SK-N-SH (cell line): ENCODE measurements around the gene IRX2. TPM values are rescaled to one million over a fixed set of nuclear protein-coding genes. Genes with fewer than 3 reads are reported as not detected.

Experiments
- CTCF ChIA-PET: fragments of 300-600, 350-600 bp; formaldehyde crosslinking; extraction: SDS; loops from one replicate; lab custom pipeline; 2021; lab: Yijun Ruan, JAX
- POLR2A ChIA-PET: fragments of 350-600 bp; sonication (Branson Sonifier 250); formaldehyde crosslinking; extraction: SDS; loops from one replicate; lab custom pipeline; 2020; ENCODE audit warnings: antibody characterized with exemption, inconsistent platforms; lab: Yijun Ruan, JAX
- DNase-seq: peaks from one replicate; pipeline ENCODE4 v3.0.0; 2012
- H2AFZ ChIP-seq: fragments of 200-600 bp; sonication (generic); 2 replicates; pipeline ENCODE4 v1.8.1; 2016; ENCODE audit warnings: antibody characterized with exemption, mild to moderate bottlenecking, low read depth
- H3F3A ChIP-seq: fragments of 200-600 bp; sonication (generic); replicated peaks from 2 replicates; pipeline ENCODE3; 2016; ENCODE audit warnings: antibody characterized with exemption, mild to moderate bottlenecking; ENCODE audit not compliant: insufficient read depth
- H3K27ac ChIP-seq, 2 experiments: fragments of 200-500 bp in 1 of 2; fragments of 200-600 bp in 1 of 2; sonication (Bioruptor generic) in 1 of 2; sonication (generic), shearing (Covaris generic) in 1 of 2; 2 replicates each; pipeline versions ENCODE4 v1.5.1 to v1.6.1; 2014 to 2016; ENCODE audit warnings: low read depth in 2 of 2, inconsistent platforms in 1 of 2, low read length in 1 of 2, mild to moderate bottlenecking in 1 of 2, mixed read lengths in 1 of 2
- H3K27me3 ChIP-seq: fragments of 200-600 bp; sonication (generic), shearing (Covaris generic); 2 replicates; pipeline ENCODE4 v1.6.1; 2016; ENCODE audit warnings: mixed run types; ENCODE audit not compliant: insufficient read depth
- H3K36me3 ChIP-seq, 2 experiments: fragments of 200-500 bp in 1 of 2; fragments of 200-600 bp in 1 of 2; sonication (Bioruptor generic) in 1 of 2; sonication (generic) in 1 of 2; replicated peaks in 1 of 2; 2 replicates each; pipeline versions ENCODE3 to v1.5.1; 2014 to 2016; ENCODE audit warnings: low read length in 1 of 2, mild to moderate bottlenecking in 1 of 2; ENCODE audit not compliant: insufficient read depth in 2 of 2, control insufficient read depth in 1 of 2
- H3K4me1 ChIP-seq, 2 experiments: fragments of 200-500 bp in 1 of 2; fragments of 200-600 bp in 1 of 2; sonication (Bioruptor generic) in 1 of 2; sonication (generic), shearing (Covaris generic) in 1 of 2; 2 replicates each; pipeline versions ENCODE4 v1.5.1 to v1.6.1; 2014 to 2016; ENCODE audit warnings: low read depth in 1 of 2, low read length in 1 of 2, mixed run types in 1 of 2; ENCODE audit not compliant: insufficient read depth in 2 of 2, control insufficient read depth in 1 of 2
- H3K4me2 ChIP-seq: fragments of 200-600 bp; sonication (generic), shearing (Covaris generic); 2 replicates; pipeline ENCODE4 v1.6.1; 2017; ENCODE audit warnings: mixed run types
- H3K4me3 ChIP-seq, 2 experiments: fragments of 200-500 bp in 1 of 2; fragments of 200-600 bp in 1 of 2; sonication (Bioruptor generic) in 1 of 2; sonication (generic), shearing (Covaris generic) in 1 of 2; 2 replicates each; pipeline versions ENCODE4 v1.5.1 to v1.8.1; 2014 to 2016; ENCODE audit warnings: low read depth in 2 of 2, inconsistent platforms in 1 of 2, low read length in 1 of 2, mild to moderate bottlenecking in 1 of 2, mixed read lengths in 1 of 2, moderate library complexity in 1 of 2
- H3K79me2 ChIP-seq: fragments of 200-600 bp; sonication (generic); 2 replicates; pipeline ENCODE4 v1.8.1; 2017; ENCODE audit warnings: mild to moderate bottlenecking; ENCODE audit not compliant: insufficient read depth
- H3K9ac ChIP-seq: fragments of 200-600 bp; sonication (generic); 2 replicates; pipeline ENCODE4 v1.6.1; 2017; ENCODE audit warnings: mixed run types
- H3K9me2 ChIP-seq: fragments of 200-600 bp; sonication (generic); 2 replicates; pipeline ENCODE4 v1.6.1; 2017; ENCODE audit warnings: mixed run types
- H3K9me3 ChIP-seq: fragments of 200-600 bp; sonication (generic); 2 replicates; pipeline ENCODE4 v1.6.1; 2017; ENCODE audit warnings: mixed run types, mild to moderate bottlenecking, moderate library complexity
- H4K20me1 ChIP-seq: fragments of 200-600 bp; sonication (generic); 2 replicates; pipeline ENCODE4 v1.6.1; 2017; ENCODE audit warnings: mild to moderate bottlenecking, mixed run types; ENCODE audit not compliant: insufficient read depth
- CHD2 ChIP-seq: fragments of 150-350 bp; IDR thresholded peaks from 2 replicates; pipeline ENCODE4 v1.6.1; 2018; ENCODE audit warnings: low read length; ENCODE audit not compliant: partially characterized antibody
- EP300 ChIP-seq, 2 experiments: IDR thresholded peaks; 2 replicates each; pipeline versions ENCODE4 v1.4.0 to v1.6.1; 2012; ENCODE audit warnings: borderline replicate concordance in 1 of 2, low read depth in 1 of 2, low read length in 1 of 2
- EZH2phosphoT487 ChIP-seq: fragments of 200-600 bp; sonication (generic); IDR thresholded peaks from 2 replicates; pipeline ENCODE4 v1.6.1; 2017; ENCODE audit warnings: low read depth, mixed run types, mild to moderate bottlenecking, antibody characterized with exemption, moderate library complexity, borderline replicate concordance
- FOSL2 ChIP-seq: IDR thresholded peaks from 2 replicates; pipeline ENCODE4 v1.4.0; 2012; ENCODE audit warnings: low read depth, mild to moderate bottlenecking, moderate library complexity, borderline replicate concordance
- FOXJ3 ChIP-seq: sonication (generic); formaldehyde crosslinking; IDR thresholded peaks from 2 replicates; pipeline ENCODE4 v1.5.1; 2020; ENCODE audit warnings: mild to moderate bottlenecking, missing genetic modification reagents
- FOXM1 ChIP-seq: IDR thresholded peaks from 2 replicates; pipeline ENCODE4 v1.4.0; 2012; ENCODE audit warnings: low read depth, mild to moderate bottlenecking
- GABPA ChIP-seq: IDR thresholded peaks from 2 replicates; pipeline ENCODE4 v1.4.0; 2012; ENCODE audit warnings: low read depth, mild to moderate bottlenecking
- JUND ChIP-seq: IDR thresholded peaks from 2 replicates; pipeline ENCODE4 v1.4.0; 2012
- MEF2A ChIP-seq: IDR thresholded peaks from 2 replicates; pipeline ENCODE4 v1.4.0; 2012; ENCODE audit warnings: low read depth, borderline replicate concordance
- NRF1 ChIP-seq: IDR thresholded peaks from 2 replicates; pipeline ENCODE4 v1.6.1; 2012; ENCODE audit warnings: low read depth, mild to moderate bottlenecking, low read length
- POLR2AphosphoS5 ChIP-seq: IDR thresholded peaks from 2 replicates; pipeline ENCODE4 v1.6.1; 2012; ENCODE audit warnings: low read depth, low read length
- RAD21 ChIP-seq: IDR thresholded peaks from 2 replicates; pipeline ENCODE4 v1.6.1; 2012; ENCODE audit warnings: mild to moderate bottlenecking, low read length
- RCOR1 ChIP-seq: fragments of 150-350 bp; IDR thresholded peaks from 2 replicates; pipeline ENCODE4 v1.6.1; 2017; ENCODE audit warnings: antibody characterized with exemption, low read length
- RFX5 ChIP-seq: IDR thresholded peaks from 2 replicates; pipeline ENCODE4 v1.6.1; 2012; ENCODE audit warnings: mild to moderate bottlenecking, improper control_type of control experiment, low read length
- RXRA ChIP-seq: IDR thresholded peaks from 2 replicates; pipeline ENCODE4 v1.4.0; 2012; ENCODE audit warnings: low read depth, mild to moderate bottlenecking, borderline replicate concordance
- SMC3 ChIP-seq: IDR thresholded peaks from 2 replicates; pipeline ENCODE4 v1.6.1; 2012; ENCODE audit warnings: low read depth, low read length, improper control_type of control experiment
- TAF1 ChIP-seq: IDR thresholded peaks from 2 replicates; pipeline ENCODE4 v1.6.1; 2012; ENCODE audit warnings: low read depth, mild to moderate bottlenecking, low read length, moderate library complexity, borderline replicate concordance
- TEAD4 ChIP-seq: IDR thresholded peaks from 2 replicates; pipeline ENCODE4 v1.4.0; 2012; ENCODE audit warnings: mild to moderate bottlenecking, borderline replicate concordance; ENCODE audit not compliant: insufficient read depth
- WGBS: methylation state at CpG from one replicate; pipeline ENCODE4 v1.1.6; 2017; ENCODE audit warnings: low lambda C conversion rate; 5-methylcytosine and 5-hydroxymethylcytosine counted together
- polyA plus RNA-seq, 3 experiments: library from polyadenylated mRNA; depleted of rRNA; stranded (reverse); fragments of >200 nt; gene quantifications; 2 replicates each; pipeline ENCODE4 v1.2.3, GENCODE V29; 2012
- TF ChIP-seq, protein P1 (sequence below): IDR thresholded peaks from 2 replicates; pipeline ENCODE4 v1.4.0; 2012; ENCODE audit warnings: low read depth
- TF ChIP-seq, protein P2 (sequence below): IDR thresholded peaks from 2 replicates; pipeline ENCODE4 v1.4.0; 2012; ENCODE audit warnings: low read depth, borderline replicate concordance

IRX2 gene
- polyA plus RNA-seq, 1 of the 3 experiments (the other 2 are of a cell fraction): not detected

DNA sequence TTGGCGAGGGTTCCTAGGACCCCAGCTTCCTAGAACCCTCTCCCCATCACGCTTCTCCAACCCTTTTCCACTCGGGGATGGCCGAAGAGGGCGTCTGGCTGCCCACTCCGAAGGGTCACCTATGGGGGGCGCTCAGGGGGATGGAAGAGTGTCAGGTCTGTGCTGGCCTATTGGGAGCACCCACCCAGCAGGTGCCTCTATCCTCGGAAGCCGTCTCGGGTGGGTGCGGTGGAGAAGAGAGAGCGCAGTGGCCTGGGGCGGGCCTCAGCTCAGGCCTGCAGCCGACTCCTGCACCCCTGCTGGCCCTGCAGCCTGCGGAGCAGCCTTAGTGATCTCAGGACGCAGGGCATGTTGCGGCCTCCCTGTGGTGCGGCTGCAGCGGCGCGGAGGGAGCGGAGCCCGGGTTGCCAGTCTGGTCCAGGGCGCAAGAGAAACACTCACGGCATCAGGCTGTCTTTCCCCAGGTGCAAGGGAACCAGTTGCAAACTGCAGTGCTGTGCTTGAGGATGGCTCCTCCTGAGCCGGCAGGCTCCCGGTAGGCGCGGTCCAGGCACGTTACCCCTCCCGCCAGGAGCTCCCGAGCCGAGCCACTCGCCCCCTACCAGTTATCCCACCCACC, 1.5 kb upstream of the IRX2 start:
- Histone ChIP-seq H3K27me3 (peaks cover 77% of the 10 kb centered on the region), H3K9me2 (no peaks in the 10 kb centered on the region), H4K20me1 (no peaks in the 10 kb centered on the region), H3K9me3 (no peaks in the 10 kb centered on the region), H3F3A (no peaks in the 10 kb centered on the region), H2AFZ (no peak overlapping the region), H3K4me1 (no peaks in the 10 kb centered on the region), H3K79me2 (no peaks in the 10 kb centered on the region), H3K36me3 (no peaks in the 10 kb centered on the region), H3K4me3 (no peak overlapping the region), H3K9ac (no peak overlapping the region), H3K4me2 (no peak overlapping the region), H3K27ac (no peak overlapping the region)
- ChIA-PET POLR2A (no interaction called here), CTCF (no interaction called here)
- WGBS: 10% methylated on average over 13 of the region's 34 CpGs
- no peak for DNase-seq
- no peak for TF ChIP-seq RXRA
- no peak for TF ChIP-seq POLR2AphosphoS5
- no peak for TF ChIP-seq NRF1
- TF ChIP-seq MEF2A: no peak
- no peak for TF ChIP-seq EP300 (IDR thresholded peaks at IDR 0.05; ENCODE audit: borderline replicate concordance in 1 of 2, low read depth in 1 of 2, low read length in 1 of 2)
- no peak for TF ChIP-seq CHD2
- no peak for TF ChIP-seq SMC3
- TF ChIP-seq JUND: no peak
- TF ChIP-seq, protein P1, sequence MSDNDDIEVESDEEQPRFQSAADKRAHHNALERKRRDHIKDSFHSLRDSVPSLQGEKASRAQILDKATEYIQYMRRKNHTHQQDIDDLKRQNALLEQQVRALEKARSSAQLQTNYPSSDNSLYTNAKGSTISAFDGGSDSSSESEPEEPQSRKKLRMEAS: no peak
- no peak for TF ChIP-seq RAD21
- TF ChIP-seq TAF1: no peak
- TF ChIP-seq RFX5: no peak
- no peak for TF ChIP-seq FOSL2
- no peak for TF ChIP-seq EZH2phosphoT487

DNA sequence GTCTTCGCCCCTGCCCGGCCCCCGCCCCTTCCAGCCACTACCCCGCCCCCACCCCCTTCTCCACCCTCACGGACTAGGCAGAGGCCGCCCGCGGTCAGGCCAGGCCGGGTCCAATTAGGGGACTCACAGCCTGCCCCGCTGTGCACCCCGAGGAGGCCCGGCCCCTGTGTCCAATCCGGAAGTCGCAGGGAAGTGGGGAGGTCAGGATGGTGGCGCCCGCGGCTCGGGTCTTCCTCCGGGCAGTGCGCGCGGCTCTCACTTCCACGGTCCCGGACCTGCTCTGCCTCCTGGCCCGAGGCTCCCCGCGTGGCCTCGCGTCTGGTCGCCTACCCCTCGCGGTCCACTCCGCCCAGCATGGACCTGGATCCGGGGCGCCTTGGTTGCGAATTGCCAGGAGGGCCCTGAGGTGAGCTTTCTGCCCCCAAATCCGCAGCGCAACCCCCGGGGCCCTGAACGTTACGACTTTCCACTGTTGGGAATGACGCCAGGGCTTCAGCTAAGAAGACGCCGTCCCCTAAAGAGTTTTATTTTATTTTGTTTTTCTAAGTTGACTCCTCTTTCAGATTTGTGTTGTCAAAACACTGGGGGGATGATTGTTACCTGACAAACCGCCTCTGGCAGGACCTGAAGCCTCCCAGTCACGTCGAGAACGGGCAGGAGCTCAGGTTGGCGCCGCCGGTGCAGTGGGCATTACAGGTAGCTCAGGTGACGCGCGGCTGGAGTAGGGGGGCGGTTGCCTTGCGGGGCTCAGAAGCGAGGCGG, 763 bp upstream of the IRX2 start:
- Histone ChIP-seq H3K9me2 (no peaks in the 10 kb centered on the region), H3K79me2 (no peaks in the 10 kb centered on the region), H3K4me1 (no peaks in the 10 kb centered on the region), H3K4me2 (no peak overlapping the region), H3K9ac (no peak overlapping the region), H3K27ac (no peak overlapping the region), H3K27me3 (peaks cover 77% of the 10 kb centered on the region), H3F3A (no peaks in the 10 kb centered on the region), H3K9me3 (no peaks in the 10 kb centered on the region), H2AFZ (no peak overlapping the region), H4K20me1 (no peaks in the 10 kb centered on the region), H3K4me3 (no peak overlapping the region), H3K36me3 (no peaks in the 10 kb centered on the region)
- TF ChIP-seq FOXJ3: no peak
- no peak for TF ChIP-seq FOXM1
- no peak for TF ChIP-seq RCOR1
- TF ChIP-seq JUND: no peak
- TF ChIP-seq EZH2phosphoT487: no peak
- TF ChIP-seq, protein P1: no peak
- no peak for TF ChIP-seq RAD21
- TF ChIP-seq, protein P2, sequence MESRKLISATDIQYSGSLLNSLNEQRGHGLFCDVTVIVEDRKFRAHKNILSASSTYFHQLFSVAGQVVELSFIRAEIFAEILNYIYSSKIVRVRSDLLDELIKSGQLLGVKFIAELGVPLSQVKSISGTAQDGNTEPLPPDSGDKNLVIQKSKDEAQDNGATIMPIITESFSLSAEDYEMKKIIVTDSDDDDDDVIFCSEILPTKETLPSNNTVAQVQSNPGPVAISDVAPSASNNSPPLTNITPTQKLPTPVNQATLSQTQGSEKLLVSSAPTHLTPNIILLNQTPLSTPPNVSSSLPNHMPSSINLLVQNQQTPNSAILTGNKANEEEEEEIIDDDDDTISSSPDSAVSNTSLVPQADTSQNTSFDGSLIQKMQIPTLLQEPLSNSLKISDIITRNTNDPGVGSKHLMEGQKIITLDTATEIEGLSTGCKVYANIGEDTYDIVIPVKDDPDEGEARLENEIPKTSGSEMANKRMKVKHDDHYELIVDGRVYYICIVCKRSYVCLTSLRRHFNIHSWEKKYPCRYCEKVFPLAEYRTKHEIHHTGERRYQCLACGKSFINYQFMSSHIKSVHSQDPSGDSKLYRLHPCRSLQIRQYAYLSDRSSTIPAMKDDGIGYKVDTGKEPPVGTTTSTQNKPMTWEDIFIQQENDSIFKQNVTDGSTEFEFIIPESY: no peak
- TF ChIP-seq TEAD4: no peak
- no peak for TF ChIP-seq GABPA
- TF ChIP-seq CHD2: no peak
- 11% methylated on average over 24 of the region's 58 CpGs for WGBS
- ChIA-PET POLR2A (no interaction called here), CTCF (no interaction called here)
- DNase-seq: no peak
